GM23338 (cell line): ENCODE measurements around the gene SERINC5.

ENCODE experiments used
- CREB1 ChIP-seq: fragments of 250-450 bp; sonication (Bioruptor Pico); IDR thresholded peaks from 2 replicates; pipeline ENCODE4 v1.5.0; 2020; ENCODE audit warnings: low read depth, mild to moderate bottlenecking, moderate library complexity
- CTCF ChIP-seq, 2 experiments: fragments of 200-600 bp in 1 of 2; sonication (generic) in 1 of 2; conservative IDR thresholded peaks; 2 replicates each; pipeline versions ENCODE4 v1.5.1 to v1.6.1; 2016 to 2017; ENCODE audit warnings: antibody characterized with exemption in 2 of 2, low read depth in 2 of 2, mild to moderate bottlenecking in 2 of 2, moderate library complexity in 1 of 2
- EZH2phosphoT487 ChIP-seq: fragments of 200-600 bp; sonication (generic); IDR thresholded peaks from one replicate; pipeline ENCODE4 v1.8.1; 2018; ENCODE audit warnings: antibody characterized with exemption; ENCODE audit not compliant: unreplicated experiment
- JUNB ChIP-seq: IDR thresholded peaks from one replicate; pipeline ENCODE4 v1.6.1; 2016; ENCODE audit warnings: antibody characterized with exemption; ENCODE audit not compliant: unreplicated experiment
- POLR2AphosphoS5 ChIP-seq: IDR thresholded peaks from 2 replicates; pipeline ENCODE4 v1.6.1; 2016; ENCODE audit warnings: antibody characterized with exemption, low read depth
- TF ChIP-seq, protein P1 (sequence below): IDR thresholded peaks from one replicate; pipeline ENCODE4 v1.6.1; 2018; ENCODE audit warnings: antibody characterized with exemption; ENCODE audit not compliant: unreplicated experiment

DNA sequence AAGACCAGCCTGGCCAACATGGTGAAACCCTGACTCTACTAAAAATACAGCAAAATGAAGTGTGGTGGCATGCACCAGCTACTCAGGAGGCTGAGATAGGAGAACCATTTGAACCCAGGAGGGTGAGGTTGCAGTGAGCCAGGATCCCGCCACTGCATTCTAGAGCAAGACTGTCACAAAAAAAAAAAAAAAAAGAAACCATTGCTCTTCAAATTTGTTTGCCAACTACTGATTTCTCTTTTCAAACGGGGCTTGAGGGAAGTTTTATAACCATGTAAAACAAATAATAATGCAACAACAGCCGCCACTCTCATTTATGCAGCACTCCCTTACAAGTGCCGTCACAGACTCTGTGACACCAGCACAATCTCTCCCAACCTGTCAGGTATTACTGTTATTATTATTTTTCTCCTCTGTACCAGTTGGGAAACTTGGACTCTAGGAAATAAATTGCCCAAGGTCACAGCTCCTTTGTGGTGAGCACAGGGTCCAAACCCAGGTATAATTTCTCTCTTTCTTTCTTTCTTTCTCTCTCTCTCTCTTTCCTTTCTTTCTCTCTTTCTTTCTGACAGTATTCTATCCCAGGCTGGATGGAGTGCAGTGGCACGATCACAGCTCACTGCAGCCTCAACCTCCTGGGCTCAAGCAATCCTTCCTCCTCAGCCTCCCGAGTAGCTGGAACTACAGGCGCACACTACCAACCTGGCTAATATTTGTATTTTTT is 25.4 kb downstream of the SERINC5 start:
- TF ChIP-seq EZH2phosphoT487 (no peak), POLR2AphosphoS5 (no peak), JUNB (no peak), CREB1 (CRISPR knock-in tag) (no peak), CTCF (conservative IDR thresholded peaks at IDR 0.05; ENCODE audit: low read depth in 2 of 2) (no peak)
- TF ChIP-seq, protein P1, sequence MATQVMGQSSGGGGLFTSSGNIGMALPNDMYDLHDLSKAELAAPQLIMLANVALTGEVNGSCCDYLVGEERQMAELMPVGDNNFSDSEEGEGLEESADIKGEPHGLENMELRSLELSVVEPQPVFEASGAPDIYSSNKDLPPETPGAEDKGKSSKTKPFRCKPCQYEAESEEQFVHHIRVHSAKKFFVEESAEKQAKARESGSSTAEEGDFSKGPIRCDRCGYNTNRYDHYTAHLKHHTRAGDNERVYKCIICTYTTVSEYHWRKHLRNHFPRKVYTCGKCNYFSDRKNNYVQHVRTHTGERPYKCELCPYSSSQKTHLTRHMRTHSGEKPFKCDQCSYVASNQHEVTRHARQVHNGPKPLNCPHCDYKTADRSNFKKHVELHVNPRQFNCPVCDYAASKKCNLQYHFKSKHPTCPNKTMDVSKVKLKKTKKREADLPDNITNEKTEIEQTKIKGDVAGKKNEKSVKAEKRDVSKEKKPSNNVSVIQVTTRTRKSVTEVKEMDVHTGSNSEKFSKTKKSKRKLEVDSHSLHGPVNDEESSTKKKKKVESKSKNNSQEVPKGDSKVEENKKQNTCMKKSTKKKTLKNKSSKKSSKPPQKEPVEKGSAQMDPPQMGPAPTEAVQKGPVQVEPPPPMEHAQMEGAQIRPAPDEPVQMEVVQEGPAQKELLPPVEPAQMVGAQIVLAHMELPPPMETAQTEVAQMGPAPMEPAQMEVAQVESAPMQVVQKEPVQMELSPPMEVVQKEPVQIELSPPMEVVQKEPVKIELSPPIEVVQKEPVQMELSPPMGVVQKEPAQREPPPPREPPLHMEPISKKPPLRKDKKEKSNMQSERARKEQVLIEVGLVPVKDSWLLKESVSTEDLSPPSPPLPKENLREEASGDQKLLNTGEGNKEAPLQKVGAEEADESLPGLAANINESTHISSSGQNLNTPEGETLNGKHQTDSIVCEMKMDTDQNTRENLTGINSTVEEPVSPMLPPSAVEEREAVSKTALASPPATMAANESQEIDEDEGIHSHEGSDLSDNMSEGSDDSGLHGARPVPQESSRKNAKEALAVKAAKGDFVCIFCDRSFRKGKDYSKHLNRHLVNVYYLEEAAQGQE: no peak
